Liver (tissue), 3 donors: Measurements from ENCODE around the gene SLC25A53.

Source experiments
- EGR1 ChIP-seq, 2 donors: IDR thresholded peaks; 2 replicates each; pipeline ENCODE4 v1.6.1; 2016 to 2018; ENCODE audit warnings: antibody characterized with exemption in 2 of 2, low read depth in 2 of 2
- FOXA1 ChIP-seq: IDR thresholded peaks from 2 replicates; pipeline ENCODE4 v1.6.1; 2016; ENCODE audit warnings: antibody characterized with exemption
- HNF4A ChIP-seq, 2 donors: conservative IDR thresholded peaks; 2 replicates each; pipeline ENCODE4 v1.6.1; 2016; ENCODE audit warnings: antibody characterized with exemption in 2 of 2, mild to moderate bottlenecking in 2 of 2
- MAX ChIP-seq: IDR thresholded peaks from 2 replicates; pipeline ENCODE4 v1.6.1; 2016; ENCODE audit warnings: antibody characterized with exemption
- NR2F2 ChIP-seq: IDR thresholded peaks from 2 replicates; pipeline ENCODE4 v1.6.1; 2016; ENCODE audit warnings: antibody characterized with exemption
- RAD21 ChIP-seq, 2 donors: IDR thresholded peaks; 2 replicates each; pipeline ENCODE4 v1.6.1; 2016; ENCODE audit warnings: antibody characterized with exemption in 2 of 2, mild to moderate bottlenecking in 2 of 2
- REST ChIP-seq: IDR thresholded peaks from 2 replicates; pipeline ENCODE4 v1.6.1; 2016; ENCODE audit warnings: antibody characterized with exemption, mild to moderate bottlenecking
- SP1 ChIP-seq: IDR thresholded peaks from 2 replicates; pipeline ENCODE4 v1.6.1; 2018; ENCODE audit warnings: antibody characterized with exemption, mild to moderate bottlenecking
- TAF1 ChIP-seq: conservative IDR thresholded peaks from 2 replicates; pipeline ENCODE4 v1.6.1; 2016; ENCODE audit warnings: antibody characterized with exemption, mild to moderate bottlenecking
- YY1 ChIP-seq: IDR thresholded peaks from 2 replicates; pipeline ENCODE4 v1.6.1; 2016; ENCODE audit warnings: antibody characterized with exemption, mild to moderate bottlenecking
- TF ChIP-seq, protein P1 (sequence below): fragments of 150-350 bp; IDR thresholded peaks from 2 replicates; pipeline ENCODE4 v1.5.1; 2017; ENCODE audit warnings: improper control_type of control experiment, low read depth, low read length; ENCODE audit not compliant: missing input control
- TF ChIP-seq, protein P2 (sequence below): IDR thresholded peaks from 2 replicates; pipeline ENCODE4 v1.6.1; 2016; ENCODE audit warnings: antibody characterized with exemption
- donor health status: healthy.
- donor health status: healthy.

- TF ChIP-seq, protein P1, sequence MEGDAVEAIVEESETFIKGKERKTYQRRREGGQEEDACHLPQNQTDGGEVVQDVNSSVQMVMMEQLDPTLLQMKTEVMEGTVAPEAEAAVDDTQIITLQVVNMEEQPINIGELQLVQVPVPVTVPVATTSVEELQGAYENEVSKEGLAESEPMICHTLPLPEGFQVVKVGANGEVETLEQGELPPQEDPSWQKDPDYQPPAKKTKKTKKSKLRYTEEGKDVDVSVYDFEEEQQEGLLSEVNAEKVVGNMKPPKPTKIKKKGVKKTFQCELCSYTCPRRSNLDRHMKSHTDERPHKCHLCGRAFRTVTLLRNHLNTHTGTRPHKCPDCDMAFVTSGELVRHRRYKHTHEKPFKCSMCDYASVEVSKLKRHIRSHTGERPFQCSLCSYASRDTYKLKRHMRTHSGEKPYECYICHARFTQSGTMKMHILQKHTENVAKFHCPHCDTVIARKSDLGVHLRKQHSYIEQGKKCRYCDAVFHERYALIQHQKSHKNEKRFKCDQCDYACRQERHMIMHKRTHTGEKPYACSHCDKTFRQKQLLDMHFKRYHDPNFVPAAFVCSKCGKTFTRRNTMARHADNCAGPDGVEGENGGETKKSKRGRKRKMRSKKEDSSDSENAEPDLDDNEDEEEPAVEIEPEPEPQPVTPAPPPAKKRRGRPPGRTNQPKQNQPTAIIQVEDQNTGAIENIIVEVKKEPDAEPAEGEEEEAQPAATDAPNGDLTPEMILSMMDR: no peak
- TF ChIP-seq TAF1 (no peak), YY1 (no peak), HNF4A (conservative IDR thresholded peaks at IDR 0.05) (no peak), REST (no peak), RAD21 (IDR thresholded peaks at IDR 0.05) (no peak), EGR1 (IDR thresholded peaks at IDR 0.05; ENCODE audit: low read depth in 2 of 2) (no peak), MAX (no peak), SP1 (no peak), NR2F2 (no peak), FOXA1 (no peak)
- TF ChIP-seq, protein P2, sequence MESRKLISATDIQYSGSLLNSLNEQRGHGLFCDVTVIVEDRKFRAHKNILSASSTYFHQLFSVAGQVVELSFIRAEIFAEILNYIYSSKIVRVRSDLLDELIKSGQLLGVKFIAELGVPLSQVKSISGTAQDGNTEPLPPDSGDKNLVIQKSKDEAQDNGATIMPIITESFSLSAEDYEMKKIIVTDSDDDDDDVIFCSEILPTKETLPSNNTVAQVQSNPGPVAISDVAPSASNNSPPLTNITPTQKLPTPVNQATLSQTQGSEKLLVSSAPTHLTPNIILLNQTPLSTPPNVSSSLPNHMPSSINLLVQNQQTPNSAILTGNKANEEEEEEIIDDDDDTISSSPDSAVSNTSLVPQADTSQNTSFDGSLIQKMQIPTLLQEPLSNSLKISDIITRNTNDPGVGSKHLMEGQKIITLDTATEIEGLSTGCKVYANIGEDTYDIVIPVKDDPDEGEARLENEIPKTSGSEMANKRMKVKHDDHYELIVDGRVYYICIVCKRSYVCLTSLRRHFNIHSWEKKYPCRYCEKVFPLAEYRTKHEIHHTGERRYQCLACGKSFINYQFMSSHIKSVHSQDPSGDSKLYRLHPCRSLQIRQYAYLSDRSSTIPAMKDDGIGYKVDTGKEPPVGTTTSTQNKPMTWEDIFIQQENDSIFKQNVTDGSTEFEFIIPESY: no peak
Measured at GRCh38 chrX:104108955-104109354, 47.9 kb downstream of the SLC25A53 start.
